OCI-LY1 (cell line): ENCODE results near the gene MXRA8.

Experiments used
- H2AFZ ChIP-seq: fragments of 200-600 bp; sonication (generic), shearing (Covaris generic); 2 replicates; pipeline ENCODE4 v1.6.0; 2014; ENCODE audit warnings: antibody characterized with exemption, mild to moderate bottlenecking, low read length
- H3F3A ChIP-seq: fragments of 200-600 bp; sonication (generic), shearing (Covaris generic); 2 replicates; pipeline ENCODE4 v1.6.0; 2014; ENCODE audit warnings: mild to moderate bottlenecking, antibody characterized with exemption, low read length, moderate library complexity; ENCODE audit not compliant: insufficient read depth
- H3K27ac ChIP-seq: fragments of 200-600 bp; sonication (generic); 2 replicates; pipeline ENCODE4 v1.5.1; 2014; ENCODE audit warnings: low read length, mixed run types, mild to moderate bottlenecking, low read depth; ENCODE audit not compliant: poor library complexity, severe bottlenecking
- H3K27me3 ChIP-seq: fragments of 200-600 bp; sonication (generic); 2 replicates; pipeline ENCODE4 v1.6.0; 2014; ENCODE audit warnings: antibody characterized with exemption, mild to moderate bottlenecking, low read length, moderate library complexity; ENCODE audit not compliant: insufficient read depth
- H3K36me3 ChIP-seq: fragments of 200-600 bp; sonication (generic); 2 replicates; pipeline ENCODE4 v1.6.1; 2014; ENCODE audit warnings: mild to moderate bottlenecking, antibody characterized with exemption, low read length, moderate library complexity, mixed read lengths; ENCODE audit not compliant: insufficient read depth
- H3K4me1 ChIP-seq: fragments of 200-600 bp; sonication (generic); 2 replicates; pipeline ENCODE4 v1.5.1; 2014; ENCODE audit warnings: mild to moderate bottlenecking, low read length, moderate library complexity; ENCODE audit not compliant: insufficient read depth, severe bottlenecking
- H3K4me2 ChIP-seq: fragments of 200-600 bp; sonication (generic), shearing (Covaris generic); 2 replicates; pipeline ENCODE4 v1.6.1; 2014; ENCODE audit warnings: low read length
- H3K4me3 ChIP-seq: fragments of 200-600 bp; sonication (generic); 2 replicates; pipeline ENCODE4 v1.5.1; 2014; ENCODE audit warnings: low read length, low read depth, mild to moderate bottlenecking, mixed read lengths; ENCODE audit not compliant: poor library complexity, severe bottlenecking
- H3K79me2 ChIP-seq: fragments of 200-600 bp; shearing (Covaris generic); 2 replicates; pipeline ENCODE4 v1.6.1; 2016; ENCODE audit warnings: mixed run types, low read length, mixed read lengths; ENCODE audit not compliant: insufficient read depth
- H3K9ac ChIP-seq: fragments of 200-600 bp; sonication (generic), shearing (Covaris generic); 2 replicates; pipeline ENCODE4 v1.6.1; 2014; ENCODE audit warnings: mild to moderate bottlenecking, low read length, mixed read lengths
- H3K9me2 ChIP-seq: fragments of 200-600 bp; sonication (generic), shearing (Covaris generic); 2 replicates; pipeline ENCODE4 v1.6.1; 2014; ENCODE audit warnings: low read depth, mild to moderate bottlenecking, low read length, mixed read lengths
- H3K9me3 ChIP-seq: fragments of 200-600 bp; shearing (Covaris generic); 2 replicates; pipeline ENCODE4 v1.6.1; 2014; ENCODE audit warnings: low read length, mixed read lengths
- H4K20me1 ChIP-seq: fragments of 200-600 bp; sonication (generic), shearing (Covaris generic); 2 replicates; pipeline ENCODE4 v1.6.0; 2016; ENCODE audit warnings: mild to moderate bottlenecking, low read length; ENCODE audit not compliant: insufficient read depth
- EZH2 ChIP-seq: fragments of 200-600 bp; sonication (generic), shearing (Covaris generic); IDR thresholded peaks from 2 replicates; pipeline ENCODE4 v1.8.0; 2017; ENCODE audit warnings: borderline replicate concordance, mixed run types, mild to moderate bottlenecking, antibody characterized with exemption, low read length, moderate library complexity, mixed read lengths
- TF ChIP-seq, protein P1 (sequence below): fragments of 200-600 bp; sonication (generic), shearing (Covaris generic); IDR thresholded peaks from 2 replicates; pipeline ENCODE4 v1.5.1; 2017; ENCODE audit warnings: mild to moderate bottlenecking, antibody characterized with exemption, low read length, moderate library complexity, mixed read lengths

Gene MXRA8

DNA sequence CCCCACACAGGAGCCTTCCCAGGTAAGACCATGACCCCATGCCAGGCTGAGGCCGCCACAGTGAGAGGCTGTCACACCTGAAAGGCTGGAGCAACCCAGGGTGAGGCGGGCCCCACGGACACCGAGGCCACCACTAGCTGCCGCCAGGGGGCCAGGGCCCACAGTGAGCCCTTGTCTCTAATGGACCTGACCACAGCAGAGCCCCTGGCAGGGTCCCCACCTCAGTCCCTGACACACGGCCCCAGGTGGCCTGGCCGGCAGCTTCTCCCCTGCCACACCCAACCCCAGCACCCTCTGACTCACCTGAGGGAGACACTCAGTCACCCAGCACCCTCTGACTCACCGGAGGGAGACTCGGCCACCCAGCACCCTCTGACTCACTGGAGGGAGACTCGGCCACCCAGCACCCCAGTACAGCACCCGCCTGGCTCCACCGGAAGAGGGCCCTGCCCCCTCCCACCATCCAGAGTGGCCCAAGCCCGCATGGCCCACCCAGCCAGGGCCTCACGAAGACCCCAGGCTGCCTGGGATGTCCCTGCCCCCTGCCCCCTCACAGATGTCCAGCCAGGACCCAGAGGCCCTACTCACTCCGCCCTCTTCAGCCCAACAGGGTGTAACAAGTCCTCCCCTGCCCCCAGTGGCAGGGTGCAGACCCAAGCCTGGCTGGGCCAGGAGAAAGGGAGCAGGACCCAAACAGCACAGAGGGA lies 13.5 kb downstream of the MXRA8 start:
- no peaks in the 10 kb centered on the region; the same call in 1 of the 2 replicates for H3K27me3 ChIP-seq
- H3K9ac ChIP-seq: no peak overlapping the region
- no peak overlapping the region for H3K4me2 ChIP-seq
- no peak overlapping the region for H3K27ac ChIP-seq
- H3K36me3 ChIP-seq: no peaks in the 10 kb centered on the region; the same call in 1 of the 2 replicates
- no peak overlapping the region for H2AFZ ChIP-seq
- TF ChIP-seq EZH2: no peak
- TF ChIP-seq, protein P1, sequence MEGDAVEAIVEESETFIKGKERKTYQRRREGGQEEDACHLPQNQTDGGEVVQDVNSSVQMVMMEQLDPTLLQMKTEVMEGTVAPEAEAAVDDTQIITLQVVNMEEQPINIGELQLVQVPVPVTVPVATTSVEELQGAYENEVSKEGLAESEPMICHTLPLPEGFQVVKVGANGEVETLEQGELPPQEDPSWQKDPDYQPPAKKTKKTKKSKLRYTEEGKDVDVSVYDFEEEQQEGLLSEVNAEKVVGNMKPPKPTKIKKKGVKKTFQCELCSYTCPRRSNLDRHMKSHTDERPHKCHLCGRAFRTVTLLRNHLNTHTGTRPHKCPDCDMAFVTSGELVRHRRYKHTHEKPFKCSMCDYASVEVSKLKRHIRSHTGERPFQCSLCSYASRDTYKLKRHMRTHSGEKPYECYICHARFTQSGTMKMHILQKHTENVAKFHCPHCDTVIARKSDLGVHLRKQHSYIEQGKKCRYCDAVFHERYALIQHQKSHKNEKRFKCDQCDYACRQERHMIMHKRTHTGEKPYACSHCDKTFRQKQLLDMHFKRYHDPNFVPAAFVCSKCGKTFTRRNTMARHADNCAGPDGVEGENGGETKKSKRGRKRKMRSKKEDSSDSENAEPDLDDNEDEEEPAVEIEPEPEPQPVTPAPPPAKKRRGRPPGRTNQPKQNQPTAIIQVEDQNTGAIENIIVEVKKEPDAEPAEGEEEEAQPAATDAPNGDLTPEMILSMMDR: peak; percentile 34; the same call in 1 of the 2 replicates
- H3K9me3 ChIP-seq: no peaks in the 10 kb centered on the region
- H3K4me3 ChIP-seq: no peak overlapping the region
- H3K4me1 ChIP-seq: peaks cover 14% of the 10 kb centered on the region
- H3K79me2 ChIP-seq: no peaks in the 10 kb centered on the region
- peaks cover 2% of the 10 kb centered on the region; the same call in 1 of the 2 replicates for H4K20me1 ChIP-seq
- H3K9me2 ChIP-seq: no peaks in the 10 kb centered on the region
- H3F3A ChIP-seq: no peaks in the 10 kb centered on the region

DNA sequence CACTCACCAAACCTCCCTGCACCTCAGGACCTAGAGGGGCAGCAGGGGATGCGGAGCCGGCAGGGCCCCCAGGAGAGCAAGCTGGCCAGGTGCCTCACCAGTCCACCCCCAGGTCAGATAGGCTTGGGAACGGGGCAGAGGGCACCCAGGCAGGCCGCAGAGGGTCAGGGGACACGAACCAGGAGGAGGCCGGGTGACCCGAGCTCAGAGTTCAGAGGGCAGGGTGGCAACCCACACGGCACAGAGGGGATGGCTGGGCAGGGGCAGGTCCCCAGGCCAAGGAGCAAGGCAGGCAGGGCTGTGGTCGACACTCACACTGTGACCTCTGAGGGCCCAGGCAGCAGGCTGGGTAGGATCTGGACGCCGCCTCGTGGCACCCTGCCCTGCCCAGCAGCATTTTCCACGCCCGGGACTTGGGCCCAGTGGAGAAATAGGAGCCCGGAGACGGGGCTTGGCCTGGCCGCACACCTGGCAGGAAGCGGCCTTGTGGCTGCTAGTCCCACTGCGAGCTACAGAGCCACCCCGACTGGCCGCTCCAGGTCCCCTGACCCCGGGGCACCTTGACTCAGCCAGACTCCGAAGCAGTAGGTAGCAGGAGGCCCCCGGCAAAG lies 14.4 kb downstream of the MXRA8 start:
- no peaks in the 10 kb centered on the region for H3K9me3 ChIP-seq
- no peak overlapping the region for H3K27ac ChIP-seq
- no peaks in the 10 kb centered on the region for H3F3A ChIP-seq
- H3K4me3 ChIP-seq: no peak overlapping the region
- peaks cover 14% of the 10 kb centered on the region for H3K4me1 ChIP-seq
- peaks cover 2% of the 10 kb centered on the region; the same call in 1 of the 2 replicates for H4K20me1 ChIP-seq
- no peak overlapping the region for H3K9ac ChIP-seq
- H3K36me3 ChIP-seq: no peaks in the 10 kb centered on the region; the same call in 1 of the 2 replicates
- no peaks in the 10 kb centered on the region; the same call in 1 of the 2 replicates for H3K27me3 ChIP-seq
- no peak overlapping the region for H3K4me2 ChIP-seq
- TF ChIP-seq EZH2: no peak
- TF ChIP-seq, protein P1: no peak
- no peak overlapping the region for H2AFZ ChIP-seq
- H3K9me2 ChIP-seq: no peaks in the 10 kb centered on the region
- H3K79me2 ChIP-seq: no peaks in the 10 kb centered on the region

- peaks cover 2% of the 10 kb centered on the region; the same call in 1 of the 2 replicates for H4K20me1 ChIP-seq
Measured at GRCh38 chr1:1342584-1343115, 15.7 kb downstream of the MXRA8 start.

More at GRCh38 chr1:1342584-1343115, 15.7 kb downstream of the MXRA8 start:
- Histone ChIP-seq H3K4me2 (no peak overlapping the region), H3F3A (no peaks in the 10 kb centered on the region), H3K4me3 (no peak overlapping the region), H3K36me3 (no peaks in the 10 kb centered on the region; the same call in 1 of the 2 replicates), H3K9ac (no peak overlapping the region), H3K9me3 (no peaks in the 10 kb centered on the region), H3K27me3 (no peaks in the 10 kb centered on the region), H3K4me1 (peaks cover 4% of the 10 kb centered on the region), H3K79me2 (no peaks in the 10 kb centered on the region), H3K27ac (no peak overlapping the region), H2AFZ (no peak overlapping the region), H3K9me2 (no peaks in the 10 kb centered on the region)
- TF ChIP-seq, protein P1: no peak
- no peak for TF ChIP-seq EZH2
